ENCODE data around the gene TIAM2.

DNA sequence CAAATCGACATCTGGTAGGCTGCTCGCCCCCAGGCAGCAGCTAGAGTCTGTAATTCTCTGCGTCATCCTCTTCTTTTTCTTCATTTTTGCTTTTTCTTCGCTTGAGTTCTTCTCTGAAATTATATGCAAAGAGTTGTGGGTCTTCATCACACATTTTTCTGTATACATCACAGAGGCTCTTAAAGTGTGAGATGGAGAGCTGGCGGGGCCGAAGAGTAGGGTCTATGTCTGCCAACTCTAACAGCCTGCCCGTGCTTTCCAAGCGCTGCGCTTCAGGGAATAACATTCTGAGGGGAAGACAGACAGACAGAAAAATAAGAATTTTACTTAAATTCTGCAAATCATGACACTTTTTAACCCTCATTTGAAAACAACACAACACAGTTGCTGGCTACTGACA, 262.7 kb downstream of the TIAM2 start:
- TF ChIP-seq, protein P1, sequence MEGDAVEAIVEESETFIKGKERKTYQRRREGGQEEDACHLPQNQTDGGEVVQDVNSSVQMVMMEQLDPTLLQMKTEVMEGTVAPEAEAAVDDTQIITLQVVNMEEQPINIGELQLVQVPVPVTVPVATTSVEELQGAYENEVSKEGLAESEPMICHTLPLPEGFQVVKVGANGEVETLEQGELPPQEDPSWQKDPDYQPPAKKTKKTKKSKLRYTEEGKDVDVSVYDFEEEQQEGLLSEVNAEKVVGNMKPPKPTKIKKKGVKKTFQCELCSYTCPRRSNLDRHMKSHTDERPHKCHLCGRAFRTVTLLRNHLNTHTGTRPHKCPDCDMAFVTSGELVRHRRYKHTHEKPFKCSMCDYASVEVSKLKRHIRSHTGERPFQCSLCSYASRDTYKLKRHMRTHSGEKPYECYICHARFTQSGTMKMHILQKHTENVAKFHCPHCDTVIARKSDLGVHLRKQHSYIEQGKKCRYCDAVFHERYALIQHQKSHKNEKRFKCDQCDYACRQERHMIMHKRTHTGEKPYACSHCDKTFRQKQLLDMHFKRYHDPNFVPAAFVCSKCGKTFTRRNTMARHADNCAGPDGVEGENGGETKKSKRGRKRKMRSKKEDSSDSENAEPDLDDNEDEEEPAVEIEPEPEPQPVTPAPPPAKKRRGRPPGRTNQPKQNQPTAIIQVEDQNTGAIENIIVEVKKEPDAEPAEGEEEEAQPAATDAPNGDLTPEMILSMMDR (IDR thresholded peaks at IDR 0.05), result no peak
- no peak for TF ChIP-seq POLR2A (IDR thresholded peaks at IDR 0.05)
